Pancreas (tissue), 10 donors: ENCODE results near the gene POLR1F. TPM values are rescaled to one million over a fixed set of nuclear protein-coding genes. Genes with fewer than 3 reads are reported as not detected.

Experiments
- ATAC-seq, 4 donors: fragments of 200-7000 bp; cut with Tn5 transposase; one replicate each; pipeline versions ENCODE4 v1.8.0 to v1.9.1; 2020; ENCODE audit warnings: mild to moderate bottlenecking in 4 of 4, moderate library complexity in 4 of 4
- DNase-seq, 6 donors: peaks; one replicate each; pipeline ENCODE4 v3.0.0-alpha.2; 2020
- FAIRE-seq: peaks from 2 replicates; lab custom pipeline; 2012; peaks lifted over from hg19 to GRCh38; lab: Jason Lieb, UNC
- H3K27ac ChIP-seq, 4 donors: fragments of 200-600 bp; sonication (generic); 1 replicate in 3 of 4; 2 replicates in 1 of 4; pipeline versions ENCODE4 v1.5.0 to v1.8.0; 2020
- H3K27me3 ChIP-seq, 4 donors: fragments of 200-600 bp; one replicate each; pipeline ENCODE4 v1.8.0; 2021
- H3K36me3 ChIP-seq, 3 donors: fragments of 200-600 bp; sonication (generic) in 1 of 3; one replicate each; pipeline versions ENCODE4 v1.5.0 to v1.8.0; 2020 to 2021
- H3K4me1 ChIP-seq, 3 donors: fragments of 200-600 bp; one replicate each; pipeline ENCODE4 v1.8.0; 2021
- H3K4me3 ChIP-seq, 4 donors: fragments of 200-600 bp; sonication (generic) in 2 of 4; one replicate each; pipeline versions ENCODE4 v1.5.0 to v1.8.0; 2020 to 2021
- H3K9me3 ChIP-seq, 4 donors: fragments of 200-600 bp; one replicate each; pipeline ENCODE4 v1.8.0; 2021
- WGBS, 2 donors: extraction: QIAGEN DNeasy Blood & Tissue Kit; methylation state at CpG; one replicate each; pipeline ENCODE4 v1.1.7; 2013; 5-methylcytosine and 5-hydroxymethylcytosine counted together
- intact Hi-C, 3 donors: fragments of 100-400 bp; cut with DNase I; formaldehyde crosslinking; loops; one replicate each; pipeline versions ENCODE4 v1.11.1 to v1.14.2; 2022
- polyA plus RNA-seq, 2 donors: library from polyadenylated mRNA; stranded (reverse); fragments of 200-250 nt; gene quantifications; one replicate each; pipeline ENCODE4 v1.2.3, GENCODE V29; 2013
- total RNA-seq, 6 donors: library from RNA; stranded (reverse); fragmentation: NEBNext Ultra II Directional in 4 of 6; extraction: Animal tissue kit (Norgen Biotek cat#: 25700) in 4 of 6; gene quantifications; one replicate each; pipeline versions ENCODE4 v1.2.1 to v1.2.4, GENCODE V29; 2021 to 2023
- TF ChIP-seq, protein P1 (sequence below), 4 donors: fragments of 200-600 bp; sonication (generic) in 3 of 4; IDR thresholded peaks; one replicate each; pipeline versions ENCODE4 v1.5.0 to v1.8.0; 2021; ENCODE audit warnings: antibody characterized with exemption in 4 of 4
- donor health status: healthy with polysubstance abuse.
- donor health status: DM: no; HTN: no; CAD: no; lungs with moderate emphysema.
- donor health status: DM: no; HTN: no; CAD: no.
- donor health status: control.
- donor health status: control.
- donor health status: Bipolar disorder and iron deficiency.
- donor health status: DM: yes; HTN: yes; CAD: no.
- donor health status: DM: no; HTN: no; CAD: no.
- donor health status: DM: no; HTN: no; CAD: no.
- donor health status: DM: yes; HTN: yes; CAD: no.

The POLR1F gene
- total and polyA plus RNA-seq, 8 donors = 2.8 to 6.1 (median 4.7) TPM

DNA sequence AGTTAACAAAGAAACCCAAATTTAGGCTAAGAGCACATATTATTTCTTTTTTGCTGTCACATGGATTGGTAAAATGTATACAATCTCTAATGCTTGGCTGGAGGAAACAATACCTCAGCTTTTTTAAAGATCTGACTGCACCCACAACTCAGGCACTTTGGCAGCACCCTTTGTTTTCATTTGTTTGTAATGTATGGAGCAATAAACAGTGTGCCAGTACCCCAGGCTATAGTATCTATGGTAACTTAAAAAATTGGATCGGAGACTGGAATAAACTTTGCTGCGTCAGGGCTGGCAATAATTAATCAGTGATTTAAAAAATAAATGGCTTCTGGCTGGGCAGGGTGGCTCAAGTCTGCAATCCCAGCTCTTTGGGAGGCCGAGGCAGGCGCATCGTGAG, 27.2 kb downstream of the POLR1F start:
- no peak for ATAC-seq
- no peak for FAIRE-seq
- TF ChIP-seq, protein P1, sequence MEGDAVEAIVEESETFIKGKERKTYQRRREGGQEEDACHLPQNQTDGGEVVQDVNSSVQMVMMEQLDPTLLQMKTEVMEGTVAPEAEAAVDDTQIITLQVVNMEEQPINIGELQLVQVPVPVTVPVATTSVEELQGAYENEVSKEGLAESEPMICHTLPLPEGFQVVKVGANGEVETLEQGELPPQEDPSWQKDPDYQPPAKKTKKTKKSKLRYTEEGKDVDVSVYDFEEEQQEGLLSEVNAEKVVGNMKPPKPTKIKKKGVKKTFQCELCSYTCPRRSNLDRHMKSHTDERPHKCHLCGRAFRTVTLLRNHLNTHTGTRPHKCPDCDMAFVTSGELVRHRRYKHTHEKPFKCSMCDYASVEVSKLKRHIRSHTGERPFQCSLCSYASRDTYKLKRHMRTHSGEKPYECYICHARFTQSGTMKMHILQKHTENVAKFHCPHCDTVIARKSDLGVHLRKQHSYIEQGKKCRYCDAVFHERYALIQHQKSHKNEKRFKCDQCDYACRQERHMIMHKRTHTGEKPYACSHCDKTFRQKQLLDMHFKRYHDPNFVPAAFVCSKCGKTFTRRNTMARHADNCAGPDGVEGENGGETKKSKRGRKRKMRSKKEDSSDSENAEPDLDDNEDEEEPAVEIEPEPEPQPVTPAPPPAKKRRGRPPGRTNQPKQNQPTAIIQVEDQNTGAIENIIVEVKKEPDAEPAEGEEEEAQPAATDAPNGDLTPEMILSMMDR (IDR thresholded peaks at IDR 0.05) = no peak
- no peak for DNase-seq
- WGBS, 2 donors = 79 to 84% methylated on average over 5 of the region's 5 CpGs
- Histone ChIP-seq H3K4me1 (no peaks in the 10 kb centered on the region), H3K27ac (no peak overlapping the region), H3K4me3 (no peak overlapping the region), H3K27me3 (no peaks in the 10 kb centered on the region), H3K36me3 (no peaks in the 10 kb centered on the region), H3K9me3 (no peaks in the 10 kb centered on the region)
- intact Hi-C loops = no loop called here

DNA sequence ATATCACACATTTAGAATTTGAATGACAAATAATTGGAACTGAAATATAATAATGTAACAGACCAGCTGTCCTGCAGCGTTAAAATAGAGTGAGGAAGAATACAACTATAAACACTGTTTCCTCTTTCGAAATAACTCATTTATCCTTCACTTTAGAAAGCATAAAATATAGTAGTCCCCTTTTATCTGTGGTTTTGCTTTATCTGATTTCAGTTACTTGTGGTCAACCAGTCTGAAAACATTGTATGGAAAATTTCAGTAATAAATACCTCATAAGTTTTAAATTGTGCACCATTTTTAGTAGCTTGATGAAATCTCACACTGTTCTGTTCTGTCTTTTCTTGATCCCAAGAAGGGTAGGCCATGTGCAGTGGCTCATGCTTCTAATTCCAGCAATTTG, 31.7 kb downstream of the POLR1F start:
- Histone ChIP-seq H3K27ac (no peak overlapping the region), H3K36me3 (no peaks in the 10 kb centered on the region), H3K4me3 (no peak overlapping the region), H3K9me3 (no peaks in the 10 kb centered on the region), H3K27me3 (no peaks in the 10 kb centered on the region), H3K4me1 (no peaks in the 10 kb centered on the region)
- TF ChIP-seq, protein P1 (IDR thresholded peaks at IDR 0.05) = no peak
- DNase-seq = no peak
- no peak for ATAC-seq
- 53 to 63% methylated on average over 2 of the region's 2 CpGs for WGBS, 2 donors
- FAIRE-seq = no peak
- intact Hi-C loops = no loop called here

DNA sequence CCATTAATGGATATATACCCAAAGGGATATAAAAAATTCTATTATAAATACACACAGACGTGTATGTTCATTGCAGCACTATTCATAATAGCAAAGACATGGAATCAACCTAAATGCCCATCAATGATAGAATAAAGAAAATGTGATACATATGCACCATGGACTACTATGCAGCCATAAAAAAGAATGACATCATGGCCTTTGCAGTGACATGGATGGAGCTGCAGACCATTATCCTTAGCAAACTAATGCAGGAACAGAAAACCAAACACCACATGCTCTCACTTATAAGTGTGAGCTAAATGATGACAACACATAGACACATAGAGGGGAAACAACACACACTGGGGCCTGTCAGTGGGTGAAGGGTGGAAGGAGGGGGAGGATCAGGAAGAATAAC, 33.0 kb downstream of the POLR1F start:
- H3K4me1 ChIP-seq = no peaks in the 10 kb centered on the region
- H3K4me3 ChIP-seq = no peak overlapping the region
- DNase-seq = no peak
- ATAC-seq = no peak
- TF ChIP-seq, protein P1 (IDR thresholded peaks at IDR 0.05) = no peak
- no peak overlapping the region for H3K27ac ChIP-seq
- no peaks in the 10 kb centered on the region for H3K36me3 ChIP-seq
- intact Hi-C loops = no loop called here
- no peak for FAIRE-seq
- 43 to 57% methylated on average over 1 of the region's 1 CpG for WGBS, 2 donors
- H3K9me3 ChIP-seq = no peaks in the 10 kb centered on the region
- H3K27me3 ChIP-seq = no peaks in the 10 kb centered on the region

DNA sequence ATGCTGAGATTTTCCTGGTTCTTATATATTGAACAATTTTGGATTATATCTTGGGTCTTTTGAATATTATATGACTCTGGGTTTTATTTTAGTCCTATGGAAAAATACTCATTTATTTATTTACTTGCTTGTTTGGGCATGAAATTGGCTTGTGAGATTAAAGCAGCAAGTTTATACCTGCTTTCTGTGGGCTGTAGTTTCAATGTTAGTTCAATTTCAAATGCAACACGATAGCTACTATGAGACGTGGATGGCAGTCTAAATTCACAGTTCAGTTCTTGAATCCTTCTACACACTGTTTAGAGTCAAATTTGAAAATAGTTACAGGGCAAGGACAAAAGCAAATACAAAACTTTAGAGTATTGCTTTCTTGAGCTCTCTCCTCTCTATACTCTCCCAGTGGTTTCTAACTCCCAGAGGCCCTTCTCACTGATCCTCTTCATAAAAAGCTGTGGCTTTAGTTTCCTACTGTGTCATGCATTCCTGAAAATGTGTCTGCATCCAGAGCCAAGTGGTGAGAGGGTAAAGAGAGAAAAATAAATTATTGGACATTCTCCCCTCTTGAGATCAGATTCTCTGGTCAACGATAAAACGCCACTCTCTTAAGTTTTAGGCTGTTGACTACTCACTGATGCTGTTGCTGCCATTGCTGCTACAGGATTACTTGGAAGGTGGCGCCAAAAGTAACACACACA, 34.4 kb downstream of the POLR1F start:
- H3K4me3 ChIP-seq = no peak overlapping the region
- FAIRE-seq (no peak), ATAC-seq (no peak), DNase-seq (no peak)
- TF ChIP-seq, protein P1 (IDR thresholded peaks at IDR 0.05) = no peak
- H3K36me3 ChIP-seq = no peaks in the 10 kb centered on the region
- intact Hi-C loops = no loop called here
- H3K4me1 ChIP-seq = no peaks in the 10 kb centered on the region
- 61 to 74% methylated on average over 5 of the region's 5 CpGs for WGBS, 2 donors
- no peaks in the 10 kb centered on the region for H3K27me3 ChIP-seq
- H3K27ac ChIP-seq = no peak overlapping the region
- no peaks in the 10 kb centered on the region for H3K9me3 ChIP-seq

DNA sequence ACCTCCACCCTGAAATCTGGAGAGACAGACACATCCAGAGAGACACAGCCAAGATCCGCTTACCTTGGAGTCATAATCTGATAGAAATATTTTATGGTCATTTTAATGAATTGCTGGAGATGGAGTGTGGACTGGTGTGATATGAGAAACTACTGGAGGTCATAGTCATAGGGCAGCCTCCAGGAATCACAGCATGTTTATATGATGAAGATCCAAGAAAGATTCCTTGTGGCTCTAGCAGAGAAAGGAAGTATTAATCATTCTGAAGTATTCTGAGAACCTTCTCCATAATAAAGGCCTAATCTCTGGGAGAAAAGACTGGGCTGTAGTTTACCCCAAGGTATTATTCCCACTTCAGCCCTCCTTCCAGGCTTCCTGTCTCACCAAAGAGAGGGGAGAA, 38.0 kb downstream of the POLR1F start:
- Histone ChIP-seq H3K27me3 (peaks cover 0 to 3% (median 0%) of the 10 kb centered on the region in 4 donors), H3K4me1 (no peaks in the 10 kb centered on the region), H3K36me3 (no peaks in the 10 kb centered on the region), H3K9me3 (no peaks in the 10 kb centered on the region), H3K27ac (no peak overlapping the region), H3K4me3 (no peak overlapping the region)
- intact Hi-C loops = no loop called here
- FAIRE-seq (no peak), DNase-seq (no peak), ATAC-seq (no peak)
- TF ChIP-seq, protein P1 (IDR thresholded peaks at IDR 0.05) = no peak
- 81 to 92% methylated on average over 1 of the region's 1 CpG for WGBS, 2 donors
